Neutrophil (primary cell): ENCODE data around the gene DISP2.

Experiments
- H3K27ac ChIP-seq: fragments of 200-600 bp; sonication (generic); 2 replicates; pipeline ENCODE4 v1.5.1; 2016; ENCODE audit warnings: mild to moderate bottlenecking, moderate library complexity
- H3K27me3 ChIP-seq: fragments of 200-600 bp; sonication (generic); 2 replicates; pipeline ENCODE4 v1.6.0; 2016; ENCODE audit warnings: mild to moderate bottlenecking
- H3K36me3 ChIP-seq: fragments of 200-600 bp; sonication (generic); 2 replicates; pipeline ENCODE4 v1.5.1; 2017
- H3K4me1 ChIP-seq, 2 experiments: fragments of 200-600 bp in 1 of 2; sonication (generic) in 1 of 2; 1 replicate in 1 of 2; 2 replicates in 1 of 2; pipeline versions ENCODE4 v1.5.1 to v1.6.1; 2013 to 2016; ENCODE audit warnings: low read depth in 1 of 2, low read length in 1 of 2, mild to moderate bottlenecking in 1 of 2, moderate library complexity in 1 of 2; ENCODE audit not compliant: control insufficient read depth in 1 of 2, insufficient read depth in 1 of 2
- H3K4me3 ChIP-seq, 2 experiments: fragments of 200-600 bp in 1 of 2; sonication (generic) in 1 of 2; 1 replicate in 1 of 2; 2 replicates in 1 of 2; pipeline ENCODE4 v1.5.1; 2013 to 2016; ENCODE audit warnings: low read depth in 1 of 2, low read length in 1 of 2, mild to moderate bottlenecking in 1 of 2, moderate library complexity in 1 of 2
- H3K9me3 ChIP-seq: fragments of 200-600 bp; sonication (generic); 2 replicates; pipeline ENCODE4 v1.5.1; 2016
- CTCF ChIP-seq: fragments of 200-600 bp; sonication (generic); IDR thresholded peaks from 2 replicates; pipeline ENCODE4 v1.5.1; 2016; ENCODE audit warnings: antibody characterized with exemption

Gene DISP2

GRCh38 chr15:40414816-40415215 is 56.8 kb downstream of the DISP2 start:
- Histone ChIP-seq H3K27ac (no peak overlapping the region), H3K4me1 (peaks cover 28% of the 10 kb centered on the region in 2 experiments), H3K36me3 (peaks cover 50% of the 10 kb centered on the region), H3K4me3 (no peak overlapping the region), H3K9me3 (no peaks in the 10 kb centered on the region), H3K27me3 (no peaks in the 10 kb centered on the region)
- TF ChIP-seq CTCF: no peak

DNA sequence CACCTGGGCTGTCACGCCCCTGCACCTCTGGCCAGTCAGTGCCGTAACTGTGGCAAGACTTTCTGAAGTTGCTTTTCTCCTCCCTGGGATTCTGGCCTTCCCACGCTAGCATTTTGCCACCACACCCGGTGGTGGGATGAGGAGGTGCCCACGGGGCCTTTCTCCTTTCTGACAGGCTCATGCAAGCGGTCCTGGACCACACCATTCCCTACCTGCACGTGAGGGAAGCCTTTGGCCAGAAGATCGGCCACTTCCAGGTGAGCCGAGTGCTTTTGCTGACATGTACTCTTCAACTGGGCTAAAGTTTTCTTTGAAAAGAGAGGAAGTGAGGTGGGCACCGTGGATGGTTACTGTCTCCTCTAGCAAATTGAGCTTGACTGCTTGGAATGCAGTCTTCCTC is 57.2 kb downstream of the DISP2 start:
- no peak for TF ChIP-seq CTCF

DNA sequence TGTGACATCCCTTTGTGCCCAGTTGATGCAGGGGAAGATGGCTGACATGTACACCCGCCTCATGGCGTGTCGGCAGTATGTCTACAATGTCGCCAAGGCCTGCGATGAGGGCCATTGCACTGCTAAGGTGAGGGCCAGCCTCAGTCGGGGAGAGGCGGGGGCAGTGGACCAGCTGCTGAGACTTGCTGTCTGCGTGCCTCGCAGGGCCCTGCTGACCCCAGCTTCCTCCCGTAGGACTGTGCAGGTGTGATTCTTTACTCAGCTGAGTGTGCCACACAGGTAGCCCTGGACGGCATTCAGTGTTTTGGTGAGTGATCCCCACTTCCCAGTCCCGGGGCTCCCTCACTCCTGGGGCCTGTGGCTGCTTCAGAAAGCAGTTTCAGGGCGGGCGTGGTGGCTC is 58.0 kb downstream of the DISP2 start:
- Histone ChIP-seq H3K9me3 (no peaks in the 10 kb centered on the region), H3K4me1 (peaks cover 19 to 21% of the 10 kb centered on the region in 2 experiments), H3K27me3 (no peaks in the 10 kb centered on the region), H3K36me3 (peaks cover 56% of the 10 kb centered on the region), H3K27ac (no peak overlapping the region), H3K4me3 (no peak overlapping the region)
- TF ChIP-seq CTCF: no peak

More for the DNA sequence above, 57.2 kb downstream of the DISP2 start:
- Histone ChIP-seq H3K27ac (no peak overlapping the region), H3K36me3 (peaks cover 55% of the 10 kb centered on the region), H3K9me3 (no peaks in the 10 kb centered on the region), H3K4me3 (no peak overlapping the region), H3K27me3 (no peaks in the 10 kb centered on the region), H3K4me1 (peaks cover 27% of the 10 kb centered on the region in 2 experiments)

- Histone ChIP-seq H3K9me3 (no peaks in the 10 kb centered on the region), H3K4me3 (no peak overlapping the region), H3K27me3 (no peaks in the 10 kb centered on the region), H3K4me1 (peaks cover 8 to 13% of the 10 kb centered on the region in 2 experiments), H3K36me3 (peaks cover 53% of the 10 kb centered on the region), H3K27ac (no peak overlapping the region)
- no peak for TF ChIP-seq CTCF
Measured at GRCh38 chr15:40418126-40418525, 60.1 kb downstream of the DISP2 start.

GRCh38 chr15:40420071-40420713 is 62.2 kb downstream of the DISP2 start:
- Histone ChIP-seq H3K36me3 (peaks cover 34% of the 10 kb centered on the region), H3K27me3 (no peaks in the 10 kb centered on the region), H3K4me1 (peaks cover 8 to 13% of the 10 kb centered on the region in 2 experiments), H3K4me3 (no peak overlapping the region), H3K9me3 (no peaks in the 10 kb centered on the region), H3K27ac (no peak overlapping the region)
- no peak for TF ChIP-seq CTCF
